Measurements from ENCODE around the gene C19orf25.
"Not testable (repeated sequence)": the region's sequence is repeated elsewhere in the genome, so short reads cannot be mapped to it uniquely, and the experiment has no call there.

C19orf25 gene

GRCh38 chr19:1523412-1524286, 44.6 kb upstream of the C19orf25 start, which contains the start of gene PLK5:
PLK5 (plus strand) TSS chr19:1524077; CDS start chr19:1526997, 2,920 bp downstream.
- FAIRE-seq (no peak), DNase-seq (ENCODE audit: insufficient read length, low spot score) (no peak)
- no peak for TF ChIP-seq POLR2AphosphoS5 (IDR thresholded peaks at IDR 0.05; ENCODE audit: low read depth, low read length)

DNA sequence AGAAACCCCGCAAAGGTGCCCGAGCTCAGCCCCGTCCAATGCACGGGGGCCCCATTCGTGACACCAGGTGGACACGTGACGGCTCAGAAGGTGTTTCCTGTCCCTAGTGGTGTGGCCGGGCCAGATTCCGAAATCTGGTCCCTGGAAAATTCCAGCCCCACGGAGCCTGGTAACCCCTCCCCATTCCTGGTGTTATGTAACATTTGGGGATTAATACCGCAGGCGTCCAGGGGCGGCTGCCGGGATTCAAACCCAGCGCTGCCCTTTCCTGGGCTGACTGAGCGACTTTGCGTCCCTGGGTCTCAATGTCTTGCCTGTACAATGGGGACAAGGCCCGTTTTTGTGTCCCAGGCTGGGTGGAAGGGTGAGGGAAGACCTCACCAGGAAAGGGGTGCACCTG, 43.8 kb upstream of the C19orf25 start:
- no peak for FAIRE-seq
- DNase-seq (ENCODE audit: insufficient read length, low spot score) = no peak
- TF ChIP-seq POLR2A (IDR thresholded peaks at IDR 0.05; ENCODE audit: low read depth, low read length) (no peak), POU2F2 (IDR thresholded peaks at IDR 0.05; ENCODE audit: low read depth, low read length) (no peak), POLR2AphosphoS5 (IDR thresholded peaks at IDR 0.05; ENCODE audit: low read depth, low read length) (no peak), PAX5 (IDR thresholded peaks at IDR 0.05; ENCODE audit: insufficient read depth, low read length, severe bottlenecking) (no peak), TAF1 (IDR thresholded peaks at IDR 0.05; ENCODE audit: low read depth, low read length) (no peak), SPI1 (IDR thresholded peaks at IDR 0.05; ENCODE audit: low read depth, low read length) (no peak)

GRCh38 chr19:1522061-1522460, 43.0 kb upstream of the C19orf25 start:
- DNase-seq (ENCODE audit: insufficient read length, low spot score) = no peak
- no peak for FAIRE-seq
- TF ChIP-seq SPI1 (IDR thresholded peaks at IDR 0.05; ENCODE audit: low read depth, low read length) = no peak
- TF ChIP-seq POLR2AphosphoS5 (IDR thresholded peaks at IDR 0.05; ENCODE audit: low read depth, low read length) = no peak
- TF ChIP-seq POLR2A (IDR thresholded peaks at IDR 0.05; ENCODE audit: low read depth, low read length) = no peak
- no peak for TF ChIP-seq POU2F2 (IDR thresholded peaks at IDR 0.05; ENCODE audit: low read depth, low read length)
- no peak for TF ChIP-seq PAX5 (IDR thresholded peaks at IDR 0.05; ENCODE audit: insufficient read depth, low read length, severe bottlenecking)
- no peak for TF ChIP-seq TAF1 (IDR thresholded peaks at IDR 0.05; ENCODE audit: low read depth, low read length)

GRCh38 chr19:1521636-1522035, 42.6 kb upstream of the C19orf25 start:
- FAIRE-seq (no peak), DNase-seq (ENCODE audit: insufficient read length, low spot score) (no peak)
- TF ChIP-seq PAX5 (IDR thresholded peaks at IDR 0.05; ENCODE audit: insufficient read depth, low read length, severe bottlenecking) (no peak), POLR2A (IDR thresholded peaks at IDR 0.05; ENCODE audit: low read depth, low read length) (no peak), POU2F2 (IDR thresholded peaks at IDR 0.05; ENCODE audit: low read depth, low read length) (no peak), TAF1 (IDR thresholded peaks at IDR 0.05; ENCODE audit: low read depth, low read length) (no peak), POLR2AphosphoS5 (IDR thresholded peaks at IDR 0.05; ENCODE audit: low read depth, low read length) (no peak), SPI1 (IDR thresholded peaks at IDR 0.05; ENCODE audit: low read depth, low read length) (no peak)

- TF ChIP-seq POLR2AphosphoS5 (IDR thresholded peaks at IDR 0.05; ENCODE audit: low read depth, low read length) = no peak
- no peak for TF ChIP-seq TAF1 (IDR thresholded peaks at IDR 0.05; ENCODE audit: low read depth, low read length)
- TF ChIP-seq POU2F2 (IDR thresholded peaks at IDR 0.05; ENCODE audit: low read depth, low read length) = no peak
- TF ChIP-seq SPI1 (IDR thresholded peaks at IDR 0.05; ENCODE audit: low read depth, low read length) = no peak
- no peak for TF ChIP-seq POLR2A (IDR thresholded peaks at IDR 0.05; ENCODE audit: low read depth, low read length)
- no peak for TF ChIP-seq PAX5 (IDR thresholded peaks at IDR 0.05; ENCODE audit: insufficient read depth, low read length, severe bottlenecking)
- DNase-seq (ENCODE audit: insufficient read length, low spot score) = no peak
- FAIRE-seq = no peak
These were observed 41.3 kb upstream of the C19orf25 start for GRCh38 chr19:1520203-1520780.

- not testable (repeated sequence) for DNase-seq (ENCODE audit: insufficient read length, low spot score); FAIRE-seq
These were observed 40.8 kb upstream of the C19orf25 start for GRCh38 chr19:1519802-1520201.

DNA sequence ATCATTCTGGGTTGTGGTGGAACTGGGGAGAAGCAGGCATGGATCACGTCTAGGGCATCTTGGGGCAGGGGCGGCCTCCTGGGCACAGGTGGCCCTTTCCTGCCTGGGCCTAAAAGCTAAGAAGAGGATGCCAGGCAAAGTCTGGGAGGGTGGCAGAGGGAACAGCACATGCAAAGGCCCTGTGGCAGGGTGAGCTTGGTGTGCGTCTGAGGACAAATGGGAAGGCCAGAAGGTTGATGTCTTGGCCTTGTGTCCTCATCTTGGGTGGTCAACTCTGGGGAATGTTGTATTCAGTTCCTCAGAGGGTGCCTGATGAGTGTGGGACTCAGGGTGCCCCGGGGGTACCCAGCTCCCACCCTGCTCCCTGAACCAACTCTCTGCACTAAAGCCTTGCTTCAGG, 39.5 kb upstream of the C19orf25 start:
- TF ChIP-seq PAX5 (IDR thresholded peaks at IDR 0.05; ENCODE audit: insufficient read depth, low read length, severe bottlenecking) = no peak
- TF ChIP-seq SPI1 (IDR thresholded peaks at IDR 0.05; ENCODE audit: low read depth, low read length) = no peak
- TF ChIP-seq POLR2A (IDR thresholded peaks at IDR 0.05; ENCODE audit: low read depth, low read length) = no peak

DNA sequence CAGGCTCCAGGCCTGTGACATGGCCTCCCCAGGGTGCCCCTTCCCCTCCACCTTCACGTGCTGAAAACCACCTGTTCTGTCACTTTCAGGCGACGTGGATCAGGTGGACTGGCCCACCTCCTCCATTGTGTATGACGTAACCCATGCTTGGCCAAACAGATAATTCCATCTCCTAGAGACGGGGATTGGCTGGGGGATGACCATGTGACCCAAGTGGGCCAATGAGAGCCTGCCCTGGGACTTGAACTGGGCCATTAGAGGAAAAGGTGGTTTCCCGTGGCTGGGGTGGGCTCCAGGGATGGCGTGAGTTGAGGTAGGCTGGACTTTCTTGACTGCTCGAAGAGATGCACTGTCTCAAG, 37.4 kb upstream of the C19orf25 start:
- no peak for TF ChIP-seq POLR2AphosphoS5 (IDR thresholded peaks at IDR 0.05; ENCODE audit: low read depth, low read length)
- TF ChIP-seq SPI1 (IDR thresholded peaks at IDR 0.05; ENCODE audit: low read depth, low read length) = no peak
- no peak for TF ChIP-seq PAX5 (IDR thresholded peaks at IDR 0.05; ENCODE audit: insufficient read depth, low read length, severe bottlenecking)
- no peak for TF ChIP-seq POU2F2 (IDR thresholded peaks at IDR 0.05; ENCODE audit: low read depth, low read length)
- TF ChIP-seq TAF1 (IDR thresholded peaks at IDR 0.05; ENCODE audit: low read depth, low read length) = no peak
- TF ChIP-seq POLR2A (IDR thresholded peaks at IDR 0.05; ENCODE audit: low read depth, low read length) = no peak
- FAIRE-seq (no peak), DNase-seq (ENCODE audit: insufficient read length, low spot score) (no peak)

More for the DNA sequence above, 39.5 kb upstream of the C19orf25 start:
- DNase-seq (ENCODE audit: insufficient read length, low spot score) (no peak), FAIRE-seq (no peak)

GRCh38 chr19:1514986-1515721, 36.1 kb upstream of the C19orf25 start:
- FAIRE-seq (no peak), DNase-seq (ENCODE audit: insufficient read length, low spot score) (no peak)
- TF ChIP-seq TAF1 (IDR thresholded peaks at IDR 0.05; ENCODE audit: low read depth, low read length) = no peak
- no peak for TF ChIP-seq SPI1 (IDR thresholded peaks at IDR 0.05; ENCODE audit: low read depth, low read length)
- TF ChIP-seq POLR2AphosphoS5 (IDR thresholded peaks at IDR 0.05; ENCODE audit: low read depth, low read length) = no peak
- TF ChIP-seq POU2F2 (IDR thresholded peaks at IDR 0.05; ENCODE audit: low read depth, low read length) = no peak
- TF ChIP-seq POLR2A (IDR thresholded peaks at IDR 0.05; ENCODE audit: low read depth, low read length) = no peak
- no peak for TF ChIP-seq PAX5 (IDR thresholded peaks at IDR 0.05; ENCODE audit: insufficient read depth, low read length, severe bottlenecking)

- FAIRE-seq (no peak), DNase-seq (ENCODE audit: insufficient read length, low spot score) (no peak)
- TF ChIP-seq POLR2AphosphoS5 (IDR thresholded peaks at IDR 0.05; ENCODE audit: low read depth, low read length) (no peak), POU2F2 (IDR thresholded peaks at IDR 0.05; ENCODE audit: low read depth, low read length) (no peak), POLR2A (IDR thresholded peaks at IDR 0.05; ENCODE audit: low read depth, low read length) (no peak), PAX5 (IDR thresholded peaks at IDR 0.05; ENCODE audit: insufficient read depth, low read length, severe bottlenecking) (no peak), SPI1 (IDR thresholded peaks at IDR 0.05; ENCODE audit: low read depth, low read length) (no peak), TAF1 (IDR thresholded peaks at IDR 0.05; ENCODE audit: low read depth, low read length) (no peak)
These were observed 35.3 kb upstream of the C19orf25 start for GRCh38 chr19:1514295-1514661.
